B cell (primary cell): ENCODE results near the gene WWTR1. TPM values are rescaled to one million over a fixed set of nuclear protein-coding genes. Genes with fewer than 3 reads are reported as not detected.

Experiments
- ATAC-seq: fragments of 200-7000 bp; cut with Tn5 transposase; one replicate; pipeline ENCODE4 v1.10.0; 2021; ENCODE audit warnings: low read depth, mild to moderate bottlenecking, moderate number of reproducible peaks, moderate library complexity
- CTCF ChIA-PET: fragments of 350-600 bp; sonication (Branson Sonifier 250); formaldehyde crosslinking; loops from one replicate; lab custom pipeline; 2021; ENCODE audit warnings: antibody characterized with exemption, inconsistent platforms; lab: Charles Lee
- POLR2A ChIA-PET: fragments of 350-600 bp; sonication (Branson Sonifier 250); formaldehyde crosslinking; loops from one replicate; lab custom pipeline; 2021; ENCODE audit warnings: antibody characterized with exemption; lab: Charles Lee
- DNase-seq: peaks from one replicate; pipeline ENCODE4 v3.0.0; 2013
- H2AFZ ChIP-seq: 2 replicates; pipeline ENCODE4 v1.6.1; 2012; ENCODE audit warnings: mild to moderate bottlenecking, low read depth, low read length; ENCODE audit not compliant: insufficient read depth, poor library complexity, severe bottlenecking
- H3K27ac ChIP-seq, 2 donors: 1 replicate in 1 of 2; 2 replicates in 1 of 2; pipeline ENCODE4 v1.5.1; 2012 to 2013; ENCODE audit warnings: low read length in 2 of 2, mild to moderate bottlenecking in 2 of 2, moderate library complexity in 1 of 2
- H3K27me3 ChIP-seq, 4 experiments: fragments of 200-600 bp in 1 of 4; sonication (generic) in 1 of 4; replicated peaks in 1 of 4; 1 replicate in 2 of 4; 2 replicates in 2 of 4; pipeline versions ENCODE4 v1.6.1 to v1.7.0; 2013 to 2016; ENCODE audit warnings: low read length in 3 of 4, mild to moderate bottlenecking in 2 of 4, mixed read lengths in 1 of 4, moderate library complexity in 1 of 4; ENCODE audit not compliant: insufficient read depth in 4 of 4, control insufficient read depth in 3 of 4; ENCODE audit errors: control extremely low read depth in 1 of 4
- H3K36me3 ChIP-seq, 2 experiments: replicated peaks in 1 of 2; 1 replicate in 1 of 2; 2 replicates in 1 of 2; pipeline versions ENCODE4 v1.6.1 to v1.7.1; 2013; ENCODE audit warnings: low read length in 1 of 2; ENCODE audit not compliant: insufficient read depth in 2 of 2, control insufficient read depth in 1 of 2; ENCODE audit errors: control extremely low read depth in 1 of 2, extremely low read depth in 1 of 2
- H3K4me1 ChIP-seq, 2 donors: fragments of 200-600 bp in 1 of 2; sonication (generic) in 1 of 2; 1 replicate in 1 of 2; 2 replicates in 1 of 2; pipeline versions ENCODE4 v1.5.1 to v1.6.1; 2013 to 2017; ENCODE audit warnings: low read length in 2 of 2; ENCODE audit not compliant: control insufficient read depth in 2 of 2, insufficient read depth in 2 of 2
- H3K4me2 ChIP-seq: replicated peaks from 2 replicates; pipeline ENCODE3; 2012; ENCODE audit warnings: mild to moderate bottlenecking, low read depth, low read length; ENCODE audit not compliant: poor library complexity, severe bottlenecking
- H3K4me3 ChIP-seq, 5 experiments: fragments of 200-600 bp in 1 of 5; sonication (generic) in 1 of 5; 1 replicate in 3 of 5; 2 replicates in 2 of 5; pipeline versions ENCODE4 v1.5.1 to v1.7.0; 2011 to 2016; ENCODE audit warnings: low read length in 4 of 5, mild to moderate bottlenecking in 4 of 5, low read depth in 2 of 5, control low read depth in 1 of 5, moderate library complexity in 1 of 5; ENCODE audit not compliant: insufficient read depth in 1 of 5; ENCODE audit errors: control extremely low read depth in 1 of 5, extremely low read depth in 1 of 5
- H3K79me2 ChIP-seq: fragments of 200-600 bp; sonication (generic); one replicate; pipeline ENCODE4 v1.6.0; 2016; ENCODE audit warnings: low read length; ENCODE audit not compliant: control insufficient read depth, insufficient read depth
- H3K9ac ChIP-seq: fragments of 200-600 bp; sonication (generic); 2 replicates; pipeline ENCODE4 v1.6.1; 2017; ENCODE audit warnings: mild to moderate bottlenecking, low read length, moderate library complexity
- H3K9me3 ChIP-seq, 3 donors: one replicate each; pipeline versions ENCODE4 v1.6.1 to v1.7.1; 2013; ENCODE audit warnings: low read length in 2 of 3; ENCODE audit not compliant: control insufficient read depth in 2 of 3, insufficient read depth in 1 of 3; ENCODE audit errors: control extremely low read depth in 1 of 3
- H4K20me1 ChIP-seq: 2 replicates; pipeline ENCODE4 v1.6.0; 2012; ENCODE audit warnings: mild to moderate bottlenecking, low read length; ENCODE audit not compliant: insufficient read depth, control insufficient read depth, poor library complexity, severe bottlenecking
- H3K27ac Mint-ChIP-seq: one replicate; pipeline ENCODE4 v1.8.0; 2021; ENCODE audit warnings: mixed read lengths
- H3K27me3 Mint-ChIP-seq: one replicate; pipeline ENCODE4 v1.8.0; 2021; ENCODE audit warnings: mixed read lengths
- H3K4me1 Mint-ChIP-seq: one replicate; pipeline ENCODE4 v1.8.0; 2021; ENCODE audit warnings: mixed read lengths
- H3K4me3 Mint-ChIP-seq: one replicate; pipeline ENCODE4 v1.8.0; 2021; ENCODE audit warnings: mixed read lengths
- H3K9me3 Mint-ChIP-seq: one replicate; pipeline ENCODE4 v1.8.0; 2022; ENCODE audit warnings: mixed read lengths; ENCODE audit not compliant: insufficient read depth
- EZH2 ChIP-seq: IDR thresholded peaks from 2 replicates; pipeline ENCODE4 v1.6.1; 2012; ENCODE audit warnings: borderline replicate concordance, low read depth, mild to moderate bottlenecking, moderate library complexity, low read length; ENCODE audit not compliant: insufficient read depth, poor library complexity, severe bottlenecking
- WGBS: methylation state at CpG from one replicate; pipeline ENCODE4 v1.1.5; 2013; ENCODE audit warnings: missing lambda C conversion rate; ENCODE audit not compliant: insufficient coverage; 5-methylcytosine and 5-hydroxymethylcytosine counted together
- intact Hi-C: fragments of 100-400 bp; cut with micrococcal nuclease; formaldehyde crosslinking; loops from one replicate; pipeline ENCODE4 v1.10.0; 2022
- polyA plus RNA-seq: library from polyadenylated mRNA; depleted of rRNA; stranded (reverse); fragments of >200 nt; gene quantifications from 2 replicates; pipeline ENCODE4 v1.2.3, GENCODE V29; 2012
- total RNA-seq, 2 donors: library from RNA; stranded (reverse); fragments of 120-200 nt in 1 of 2; gene quantifications; 1 replicate in 1 of 2; 2 replicates in 1 of 2; pipeline versions ENCODE4 v1.2.3 to v1.2.4, GENCODE V29; 2013 to 2022
- TF ChIP-seq, protein P1 (sequence below): fragments of 200-600 bp; IDR thresholded peaks from one replicate; pipeline ENCODE4 v1.8.0; 2022; ENCODE audit warnings: antibody characterized with exemption, mild to moderate bottlenecking

WWTR1 gene
- total and polyA plus RNA-seq, 2 donors (not counting 1 experiment from before 2014, with no cell fraction given), result 0.79 to 2.3 TPM

DNA sequence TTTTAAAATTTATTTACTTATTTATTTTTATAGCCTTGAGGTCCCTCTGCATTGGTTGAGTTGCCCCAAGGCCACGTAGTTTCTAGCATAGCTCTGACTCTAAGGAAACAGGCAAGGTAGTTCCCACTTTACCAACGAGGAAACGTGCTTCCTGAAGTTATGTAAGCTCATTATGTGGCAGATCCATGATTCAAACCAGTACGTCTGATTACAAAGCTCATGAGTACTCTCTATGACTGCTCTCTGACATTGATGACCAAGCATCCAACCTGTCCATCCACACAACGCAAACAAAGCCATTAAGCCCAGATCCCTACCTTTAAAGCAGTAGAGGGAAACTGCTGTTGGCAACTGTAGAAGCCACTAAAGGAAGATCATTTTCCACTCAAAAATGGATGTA lies 25.6 kb downstream of the WWTR1 start:
- POLR2A ChIA-PET, result no interaction called here
- 52% methylated on average over 4 of the region's 5 CpGs for WGBS

GRCh38 chr3:149630806-149631205 lies 27.0 kb downstream of the WWTR1 start:
- no peak overlapping the region for H3K27ac Mint-ChIP-seq
- Histone ChIP-seq H2AFZ (no peak overlapping the region), H3K9me3 (no peaks in the 10 kb centered on the region), H4K20me1 (no peaks in the 10 kb centered on the region), H3K9ac (no peak overlapping the region), H3K79me2 (no peaks in the 10 kb centered on the region), H3K4me3 (no peak overlapping the region), H3K27me3 (peaks cover 0 to 2% (median 1%) of the 10 kb centered on the region in 4 experiments), H3K4me2 (no peak overlapping the region), H3K27ac (no peak overlapping the region), H3K4me1 (no peaks in the 10 kb centered on the region), H3K36me3 (no peaks in the 10 kb centered on the region)
- no peaks in the 10 kb centered on the region for H3K9me3 Mint-ChIP-seq
- TF ChIP-seq, protein P1, sequence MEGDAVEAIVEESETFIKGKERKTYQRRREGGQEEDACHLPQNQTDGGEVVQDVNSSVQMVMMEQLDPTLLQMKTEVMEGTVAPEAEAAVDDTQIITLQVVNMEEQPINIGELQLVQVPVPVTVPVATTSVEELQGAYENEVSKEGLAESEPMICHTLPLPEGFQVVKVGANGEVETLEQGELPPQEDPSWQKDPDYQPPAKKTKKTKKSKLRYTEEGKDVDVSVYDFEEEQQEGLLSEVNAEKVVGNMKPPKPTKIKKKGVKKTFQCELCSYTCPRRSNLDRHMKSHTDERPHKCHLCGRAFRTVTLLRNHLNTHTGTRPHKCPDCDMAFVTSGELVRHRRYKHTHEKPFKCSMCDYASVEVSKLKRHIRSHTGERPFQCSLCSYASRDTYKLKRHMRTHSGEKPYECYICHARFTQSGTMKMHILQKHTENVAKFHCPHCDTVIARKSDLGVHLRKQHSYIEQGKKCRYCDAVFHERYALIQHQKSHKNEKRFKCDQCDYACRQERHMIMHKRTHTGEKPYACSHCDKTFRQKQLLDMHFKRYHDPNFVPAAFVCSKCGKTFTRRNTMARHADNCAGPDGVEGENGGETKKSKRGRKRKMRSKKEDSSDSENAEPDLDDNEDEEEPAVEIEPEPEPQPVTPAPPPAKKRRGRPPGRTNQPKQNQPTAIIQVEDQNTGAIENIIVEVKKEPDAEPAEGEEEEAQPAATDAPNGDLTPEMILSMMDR, result no peak
- no peak for TF ChIP-seq EZH2
- intact Hi-C loops, result no loop called here
- no peaks in the 10 kb centered on the region for H3K4me1 Mint-ChIP-seq
- ATAC-seq (no peak), DNase-seq (no peak)
- ChIA-PET POLR2A (no interaction called here), CTCF (no interaction called here)
- no CpG with 5 or more reads among the region's 1 CpG for WGBS
- peaks cover 32% of the 10 kb centered on the region for H3K27me3 Mint-ChIP-seq
- no peak overlapping the region for H3K4me3 Mint-ChIP-seq

More for the DNA sequence above, 25.6 kb downstream of the WWTR1 start:
- intact Hi-C loops, result no loop called here
- Histone ChIP-seq H3K4me2 (no peak overlapping the region), H3K4me3 (no peak overlapping the region), H3K4me1 (no peaks in the 10 kb centered on the region), H3K27me3 (peaks cover 0 to 2% (median 0%) of the 10 kb centered on the region in 4 experiments), H3K36me3 (no peaks in the 10 kb centered on the region), H3K9me3 (no peaks in the 10 kb centered on the region), H3K79me2 (no peaks in the 10 kb centered on the region), H3K9ac (no peak overlapping the region), H3K27ac (no peak overlapping the region), H4K20me1 (no peaks in the 10 kb centered on the region), H2AFZ (no peak overlapping the region)
- Mint-ChIP-seq H3K4me1 (no peaks in the 10 kb centered on the region), H3K9me3 (no peaks in the 10 kb centered on the region), H3K27ac (no peak overlapping the region), H3K27me3 (peaks cover 31% of the 10 kb centered on the region), H3K4me3 (no peak overlapping the region)
- TF ChIP-seq EZH2, result no peak
- TF ChIP-seq, protein P1, result no peak
- ATAC-seq (no peak), DNase-seq (no peak)
- CTCF ChIA-PET, result no interaction called here
